ENCODE results near the gene MPV17L2. TPM values are rescaled to one million over a fixed set of nuclear protein-coding genes. Genes with fewer than 3 reads are reported as not detected.

The MPV17L2 gene
- total RNA-seq, 1 donor from 2014 or later: 50.1 TPM

GRCh38 chr19:18229915-18230314 lies 36.9 kb downstream of the MPV17L2 start:
- DNase-seq (ENCODE audit: low read depth): no peak
- H3K4me3 ChIP-seq (ENCODE audit: low read depth, low read length): no peak overlapping the region
- no peak for TF ChIP-seq CTCF (conservative IDR thresholded peaks at IDR 0.05; ENCODE audit: low read depth, low read length)

- no peak overlapping the region for H3K4me3 ChIP-seq (ENCODE audit: low read depth, low read length)
- no peak for TF ChIP-seq CTCF (conservative IDR thresholded peaks at IDR 0.05; ENCODE audit: low read depth, low read length)
- DNase-seq (ENCODE audit: low read depth): no peak
These were observed 38.1 kb downstream of the MPV17L2 start for GRCh38 chr19:18230941-18231734.

- no peak for TF ChIP-seq CTCF (conservative IDR thresholded peaks at IDR 0.05; ENCODE audit: low read depth, low read length)
- no peak overlapping the region for H3K4me3 ChIP-seq (ENCODE audit: low read depth, low read length)
- no peak for DNase-seq (ENCODE audit: low read depth)
These were observed 38.8 kb downstream of the MPV17L2 start for GRCh38 chr19:18231775-18232174.

- no peak overlapping the region for H3K4me3 ChIP-seq (ENCODE audit: low read depth, low read length)
- DNase-seq (ENCODE audit: low read depth): no peak
- no peak for TF ChIP-seq CTCF (conservative IDR thresholded peaks at IDR 0.05; ENCODE audit: low read depth, low read length)
These were observed 39.7 kb downstream of the MPV17L2 start for GRCh38 chr19:18232540-18233223.

GRCh38 chr19:18233224-18233825 lies 40.3 kb downstream of the MPV17L2 start:
- TF ChIP-seq CTCF (conservative IDR thresholded peaks at IDR 0.05; ENCODE audit: low read depth, low read length): no peak
- DNase-seq (ENCODE audit: low read depth): no peak
- H3K4me3 ChIP-seq (ENCODE audit: low read depth, low read length): no peak overlapping the region

- DNase-seq (ENCODE audit: low read depth): no peak
- no peak for TF ChIP-seq CTCF (conservative IDR thresholded peaks at IDR 0.05; ENCODE audit: low read depth, low read length)
- H3K4me3 ChIP-seq (ENCODE audit: low read depth, low read length): no peak overlapping the region
These were observed 41.2 kb downstream of the MPV17L2 start for GRCh38 chr19:18234194-18234593.

All from epithelial cell of proximal tubule (primary cell).